ENCODE data around the gene MYOZ1.
"Not testable (repeated sequence)": the region's sequence is repeated elsewhere in the genome, so short reads cannot be mapped to it uniquely, and the experiment has no call there.

Gene MYOZ1

GRCh38 chr10:73628405-73628804, 12.9 kb downstream of the MYOZ1 start:
- no peak overlapping the region for H3K27ac ChIP-seq (ENCODE audit: low read depth, low read length)
- peaks cover 0 to 18% (median 11%) of the 10 kb centered on the region in 5 donors for H3K4me1 ChIP-seq (ENCODE audit: control insufficient read depth in 5 of 5, insufficient read depth in 5 of 5, low read length in 5 of 5)

DNA sequence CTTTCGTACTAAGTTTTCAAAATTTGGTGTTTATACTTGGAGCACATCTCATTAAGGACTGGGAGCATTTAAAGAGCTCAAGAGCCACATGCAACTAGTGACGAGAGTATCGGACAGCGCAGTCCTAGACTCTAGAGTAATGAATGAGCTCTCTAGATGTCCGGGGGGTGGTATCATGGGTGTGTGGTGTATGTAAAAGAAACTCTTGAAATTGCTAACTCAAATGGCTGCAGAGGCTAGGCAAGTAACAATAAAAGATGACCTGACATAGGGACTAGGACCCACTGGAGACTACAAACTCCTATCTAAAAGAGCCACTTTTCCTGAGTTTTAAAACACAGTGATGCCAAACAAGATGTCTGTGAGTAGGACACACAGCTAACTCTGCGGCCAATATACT, 14.0 kb downstream of the MYOZ1 start:
- H3K27me3 ChIP-seq (ENCODE audit: control insufficient read depth in 5 of 5, insufficient read depth in 4 of 5, low read length in 5 of 5) = no peaks in the 10 kb centered on the region
- no peak overlapping the region for H3K27ac ChIP-seq (ENCODE audit: low read depth, low read length)
- no peaks in the 10 kb centered on the region for H3K36me3 ChIP-seq (ENCODE audit: control insufficient read depth in 5 of 5, insufficient read depth in 5 of 5, low read length in 5 of 5)
- no peak overlapping the region for H3K4me3 ChIP-seq (ENCODE audit: low read depth in 1 of 5, low read length in 5 of 5)
- H3K9me3 ChIP-seq (ENCODE audit: control insufficient read depth in 5 of 5, low read length in 5 of 5) = no peaks in the 10 kb centered on the region
- H3K4me1 ChIP-seq (ENCODE audit: control insufficient read depth in 5 of 5, insufficient read depth in 5 of 5, low read length in 5 of 5) = peaks cover 0 to 18% (median 11%) of the 10 kb centered on the region in 5 donors
- no peak overlapping the region for H3K9ac ChIP-seq (ENCODE audit: low read length in 5 of 5)

More at GRCh38 chr10:73628405-73628804, 12.9 kb downstream of the MYOZ1 start:
- Histone ChIP-seq H3K27me3 (ENCODE audit: control insufficient read depth in 5 of 5, insufficient read depth in 4 of 5, low read length in 5 of 5) (no peaks in the 10 kb centered on the region), H3K4me3 (ENCODE audit: low read depth in 1 of 5, low read length in 5 of 5) (no peak overlapping the region), H3K36me3 (ENCODE audit: control insufficient read depth in 5 of 5, insufficient read depth in 5 of 5, low read length in 5 of 5) (no peaks in the 10 kb centered on the region), H3K9me3 (ENCODE audit: control insufficient read depth in 5 of 5, low read length in 5 of 5) (no peaks in the 10 kb centered on the region), H3K9ac (ENCODE audit: low read length in 5 of 5) (no peak overlapping the region)

DNA sequence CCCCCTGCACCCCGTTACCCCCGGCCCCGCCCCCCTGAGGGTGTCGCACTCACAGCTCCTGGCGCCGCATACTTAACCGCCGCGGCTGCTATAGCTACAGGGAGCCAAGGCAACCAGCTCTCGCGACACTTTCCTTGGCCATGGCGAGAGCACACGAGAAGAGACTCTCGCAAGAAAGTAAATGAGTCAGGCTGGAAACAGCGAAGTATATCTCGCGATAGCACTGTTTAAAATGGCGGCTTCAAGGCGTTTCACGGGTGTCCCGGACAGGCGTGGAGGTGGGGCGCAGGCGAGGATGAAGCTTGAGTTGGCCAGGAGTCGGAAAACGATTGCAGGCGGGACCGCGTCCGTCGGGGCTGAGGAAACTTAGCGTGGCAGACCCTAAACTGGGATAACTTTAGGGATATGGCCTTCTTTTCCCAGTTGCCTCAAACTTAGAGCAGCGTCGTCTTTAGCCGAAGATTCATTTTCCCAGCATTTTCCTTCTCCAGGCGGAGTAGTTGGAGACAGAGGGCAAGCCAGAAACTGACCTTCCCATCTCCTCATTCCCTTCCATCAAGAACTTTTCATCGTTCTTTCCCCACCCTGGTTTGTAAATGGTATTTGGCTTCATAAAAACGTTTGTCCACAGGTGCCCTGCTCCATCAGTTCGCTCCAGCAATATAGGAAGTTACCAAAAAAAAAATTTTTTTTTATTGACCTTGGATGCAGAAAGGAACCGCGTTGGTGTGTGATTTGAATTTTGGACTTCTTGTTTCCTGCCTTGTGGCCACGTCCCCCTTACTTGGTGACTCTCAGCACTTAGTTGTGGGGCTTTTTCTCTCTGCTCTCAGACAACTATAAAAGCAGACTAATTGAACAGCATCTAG, 15.2 kb downstream of the MYOZ1 start:
- no peaks in the 10 kb centered on the region for H3K27me3 ChIP-seq (ENCODE audit: control insufficient read depth in 5 of 5, insufficient read depth in 4 of 5, low read length in 5 of 5)
- H3K27ac ChIP-seq (ENCODE audit: low read depth, low read length) = peak overlapping the region; percentile 42
- peak overlapping the region; percentile 77 to 96 (median 82) for H3K4me3 ChIP-seq (ENCODE audit: low read depth in 1 of 5, low read length in 5 of 5)
- peak overlapping the region; percentile 22 to 87 (median 72) for H3K9ac ChIP-seq (ENCODE audit: low read length in 5 of 5)
- H3K36me3 ChIP-seq (ENCODE audit: control insufficient read depth in 5 of 5, insufficient read depth in 5 of 5, low read length in 5 of 5) = no peaks in the 10 kb centered on the region
- H3K4me1 ChIP-seq (ENCODE audit: control insufficient read depth in 5 of 5, insufficient read depth in 5 of 5, low read length in 5 of 5) = peaks cover 0 to 18% (median 11%) of the 10 kb centered on the region in 5 donors
- H3K9me3 ChIP-seq (ENCODE audit: control insufficient read depth in 5 of 5, low read length in 5 of 5) = no peaks in the 10 kb centered on the region

DNA sequence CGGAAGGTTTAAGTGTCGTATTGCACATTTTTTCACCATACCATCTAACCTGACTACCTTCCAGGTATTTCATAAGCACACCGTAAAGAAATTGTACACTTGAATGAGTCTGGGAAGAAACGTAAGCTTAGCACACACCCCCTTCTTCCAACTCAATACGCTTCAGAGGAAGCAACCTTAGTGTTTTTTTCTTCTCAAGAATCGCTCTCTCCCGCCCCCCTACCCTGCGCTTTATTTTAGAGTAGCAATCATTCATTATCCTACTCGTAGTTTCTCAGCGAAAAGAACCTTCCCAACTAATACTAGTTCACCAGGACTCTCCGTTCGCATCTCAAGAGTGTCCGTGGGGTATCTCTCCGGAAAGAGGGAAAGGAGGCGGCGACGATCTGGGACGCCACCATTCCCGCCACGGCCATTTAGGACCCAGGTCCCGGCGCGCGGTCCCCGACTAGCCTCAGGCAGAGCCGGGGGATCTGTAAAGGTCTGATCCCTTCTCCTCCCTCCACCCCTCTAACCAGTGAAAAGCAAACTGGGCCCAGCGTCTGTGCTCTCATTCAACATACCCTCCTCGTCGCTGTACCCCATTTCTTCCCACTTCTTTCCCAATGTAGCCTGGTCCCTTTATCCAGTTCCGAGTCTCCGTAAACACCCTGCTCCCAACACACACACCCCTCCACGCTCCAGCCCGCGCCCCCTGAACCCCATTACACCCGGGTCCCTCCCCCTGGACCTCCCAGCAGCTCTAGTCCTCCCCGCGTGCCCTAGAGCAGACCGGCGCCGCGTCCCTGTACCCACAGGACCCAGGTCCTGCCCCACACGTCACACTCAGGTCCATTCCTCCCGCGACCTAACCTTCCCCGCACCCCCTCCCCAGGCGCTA, 16.0 kb downstream of the MYOZ1 start:
- peak overlapping the region; percentile 61 for H3K27ac ChIP-seq (ENCODE audit: low read depth, low read length)
- peaks cover 0 to 18% (median 11%) of the 10 kb centered on the region in 5 donors for H3K4me1 ChIP-seq (ENCODE audit: control insufficient read depth in 5 of 5, insufficient read depth in 5 of 5, low read length in 5 of 5)

DNA sequence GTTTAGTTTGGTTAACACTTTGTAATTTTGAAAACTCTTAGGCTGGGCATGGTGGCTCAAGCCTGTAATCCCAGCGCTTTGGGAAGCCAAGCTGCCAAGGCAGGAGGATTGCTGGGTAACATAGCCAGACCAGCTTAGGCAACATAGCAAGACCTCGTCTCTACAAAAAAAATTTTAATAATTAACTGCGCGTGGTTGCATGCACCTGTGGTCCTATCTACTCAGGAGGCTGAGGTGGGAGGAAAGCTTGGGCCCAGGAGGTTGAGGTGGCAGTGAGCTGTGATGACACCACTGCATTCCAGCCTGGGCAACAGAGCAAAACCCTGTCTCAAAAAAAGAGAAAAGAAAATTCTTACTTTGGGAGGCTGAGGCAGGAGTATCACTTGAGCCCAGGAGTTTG, 18.2 kb downstream of the MYOZ1 start:
- no peak overlapping the region for H3K27ac ChIP-seq (ENCODE audit: low read depth, low read length)
- no peaks in the 10 kb centered on the region for H3K27me3 ChIP-seq (ENCODE audit: control insufficient read depth in 5 of 5, insufficient read depth in 4 of 5, low read length in 5 of 5)

More for the DNA sequence above, 16.0 kb downstream of the MYOZ1 start:
- Histone ChIP-seq H3K27me3 (ENCODE audit: control insufficient read depth in 5 of 5, insufficient read depth in 4 of 5, low read length in 5 of 5) (no peaks in the 10 kb centered on the region), H3K36me3 (ENCODE audit: control insufficient read depth in 5 of 5, insufficient read depth in 5 of 5, low read length in 5 of 5) (no peaks in the 10 kb centered on the region), H3K9me3 (ENCODE audit: control insufficient read depth in 5 of 5, low read length in 5 of 5) (no peaks in the 10 kb centered on the region), H3K9ac (ENCODE audit: low read length in 5 of 5) (peak overlapping the region; percentile 79 to 92 (median 87)), H3K4me3 (ENCODE audit: low read depth in 1 of 5, low read length in 5 of 5) (peak overlapping the region; percentile 77 to 96 (median 93))

GRCh38 chr10:73620974-73621373, 20.3 kb downstream of the MYOZ1 start:
- H3K4me3 ChIP-seq (ENCODE audit: low read depth in 1 of 5, low read length in 5 of 5); H3K9me3 ChIP-seq (ENCODE audit: control insufficient read depth in 5 of 5, low read length in 5 of 5); H3K27ac ChIP-seq (ENCODE audit: low read depth, low read length); H3K36me3 ChIP-seq (ENCODE audit: control insufficient read depth in 5 of 5, insufficient read depth in 5 of 5, low read length in 5 of 5); H3K9ac ChIP-seq (ENCODE audit: low read length in 5 of 5); H3K27me3 ChIP-seq (ENCODE audit: control insufficient read depth in 5 of 5, insufficient read depth in 4 of 5, low read length in 5 of 5): not testable (repeated sequence)
- peaks cover 0 to 11% (median 5%) of the 10 kb centered on the region in 5 donors for H3K4me1 ChIP-seq (ENCODE audit: control insufficient read depth in 5 of 5, insufficient read depth in 5 of 5, low read length in 5 of 5)

More for the DNA sequence above, 18.2 kb downstream of the MYOZ1 start:
- peak overlapping the region in 1 of 5 donors; percentile 10 for H3K9ac ChIP-seq (ENCODE audit: low read length in 5 of 5)
- no peaks in the 10 kb centered on the region for H3K36me3 ChIP-seq (ENCODE audit: control insufficient read depth in 5 of 5, insufficient read depth in 5 of 5, low read length in 5 of 5)
- H3K9me3 ChIP-seq (ENCODE audit: control insufficient read depth in 5 of 5, low read length in 5 of 5) = no peaks in the 10 kb centered on the region
- no peak overlapping the region for H3K4me3 ChIP-seq (ENCODE audit: low read depth in 1 of 5, low read length in 5 of 5)
- H3K4me1 ChIP-seq (ENCODE audit: control insufficient read depth in 5 of 5, insufficient read depth in 5 of 5, low read length in 5 of 5) = peaks cover 0 to 18% (median 11%) of the 10 kb centered on the region in 5 donors

- H3K4me3 ChIP-seq (ENCODE audit: low read depth in 1 of 5, low read length in 5 of 5); H3K27me3 ChIP-seq (ENCODE audit: control insufficient read depth in 5 of 5, insufficient read depth in 4 of 5, low read length in 5 of 5); H3K9ac ChIP-seq (ENCODE audit: low read length in 5 of 5); H3K27ac ChIP-seq (ENCODE audit: low read depth, low read length); H3K9me3 ChIP-seq (ENCODE audit: control insufficient read depth in 5 of 5, low read length in 5 of 5); H3K4me1 ChIP-seq (ENCODE audit: control insufficient read depth in 5 of 5, insufficient read depth in 5 of 5, low read length in 5 of 5); H3K36me3 ChIP-seq (ENCODE audit: control insufficient read depth in 5 of 5, insufficient read depth in 5 of 5, low read length in 5 of 5): not testable (repeated sequence)
Observed at GRCh38 chr10:73617143-73617542, 24.1 kb downstream of the MYOZ1 start.

GRCh38 chr10:73614720-73615119, 26.6 kb downstream of the MYOZ1 start:
- H3K9me3 ChIP-seq (ENCODE audit: control insufficient read depth in 5 of 5, low read length in 5 of 5) = no peaks in the 10 kb centered on the region
- H3K4me1 ChIP-seq (ENCODE audit: control insufficient read depth in 5 of 5, insufficient read depth in 5 of 5, low read length in 5 of 5) = no peaks in the 10 kb centered on the region

DNA sequence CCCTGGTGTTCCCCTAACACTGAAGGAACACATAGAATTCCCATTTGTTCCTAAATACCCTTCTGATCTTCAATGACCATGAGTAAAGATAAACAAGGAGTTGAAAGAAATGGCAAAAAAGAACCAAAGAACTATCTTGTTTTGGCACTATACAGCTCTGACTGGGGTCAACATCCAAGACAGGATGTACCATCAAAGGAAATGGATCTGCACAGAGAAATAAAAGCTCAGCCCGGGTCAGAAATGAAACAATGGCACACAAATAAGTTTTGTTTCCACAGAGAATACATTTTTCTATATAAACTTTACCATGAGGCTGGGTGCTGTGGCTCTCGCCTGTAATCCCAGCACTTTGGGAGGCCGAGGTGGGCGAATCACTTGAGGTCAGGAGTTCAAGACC, 32.2 kb downstream of the MYOZ1 start:
- H3K9ac ChIP-seq (ENCODE audit: low read length in 5 of 5) = no peak overlapping the region
- H3K27me3 ChIP-seq (ENCODE audit: control insufficient read depth in 5 of 5, insufficient read depth in 4 of 5, low read length in 5 of 5) = no peaks in the 10 kb centered on the region
- no peaks in the 10 kb centered on the region for H3K9me3 ChIP-seq (ENCODE audit: control insufficient read depth in 5 of 5, low read length in 5 of 5)
- no peaks in the 10 kb centered on the region for H3K4me1 ChIP-seq (ENCODE audit: control insufficient read depth in 5 of 5, insufficient read depth in 5 of 5, low read length in 5 of 5)
- no peak overlapping the region for H3K27ac ChIP-seq (ENCODE audit: low read depth, low read length)
- H3K36me3 ChIP-seq (ENCODE audit: control insufficient read depth in 5 of 5, insufficient read depth in 5 of 5, low read length in 5 of 5) = no peaks in the 10 kb centered on the region
- H3K4me3 ChIP-seq (ENCODE audit: low read depth in 1 of 5, low read length in 5 of 5) = no peak overlapping the region

More at GRCh38 chr10:73614720-73615119, 26.6 kb downstream of the MYOZ1 start:
- H3K27me3 ChIP-seq (ENCODE audit: control insufficient read depth in 5 of 5, insufficient read depth in 4 of 5, low read length in 5 of 5) = no peaks in the 10 kb centered on the region
- no peak overlapping the region for H3K4me3 ChIP-seq (ENCODE audit: low read depth in 1 of 5, low read length in 5 of 5)
- H3K27ac ChIP-seq (ENCODE audit: low read depth, low read length) = no peak overlapping the region
- H3K9ac ChIP-seq (ENCODE audit: low read length in 5 of 5) = no peak overlapping the region
- no peaks in the 10 kb centered on the region for H3K36me3 ChIP-seq (ENCODE audit: control insufficient read depth in 5 of 5, insufficient read depth in 5 of 5, low read length in 5 of 5)

GRCh38 chr10:73601486-73601921, 39.8 kb downstream of the MYOZ1 start:
- Histone ChIP-seq H3K9ac (ENCODE audit: low read length in 5 of 5) (no peak overlapping the region), H3K4me1 (ENCODE audit: control insufficient read depth in 5 of 5, insufficient read depth in 5 of 5, low read length in 5 of 5) (no peaks in the 10 kb centered on the region), H3K9me3 (ENCODE audit: control insufficient read depth in 5 of 5, low read length in 5 of 5) (no peaks in the 10 kb centered on the region), H3K36me3 (ENCODE audit: control insufficient read depth in 5 of 5, insufficient read depth in 5 of 5, low read length in 5 of 5) (no peaks in the 10 kb centered on the region), H3K27ac (ENCODE audit: low read depth, low read length) (no peak overlapping the region), H3K27me3 (ENCODE audit: control insufficient read depth in 5 of 5, insufficient read depth in 4 of 5, low read length in 5 of 5) (no peaks in the 10 kb centered on the region), H3K4me3 (ENCODE audit: low read depth in 1 of 5, low read length in 5 of 5) (no peak overlapping the region)
